HepG2 (cell line): ENCODE measurements around the gene DENND4A. TPM values are rescaled to one million over a fixed set of nuclear protein-coding genes. Genes with fewer than 3 reads are reported as not detected.

ENCODE experiments used
- BCL3 ChIP-seq: sonication (generic); formaldehyde crosslinking; IDR thresholded peaks from 2 replicates; pipeline ENCODE4 v1.5.1; 2020; ENCODE audit warnings: mild to moderate bottlenecking, missing genetic modification reagents, moderate library complexity
- FOXO1 ChIP-seq: sonication (generic); formaldehyde crosslinking; IDR thresholded peaks from 2 replicates; pipeline ENCODE4 v1.4.0; 2020; ENCODE audit warnings: missing genetic modification reagents
- IRX3 ChIP-seq: sonication (generic); formaldehyde crosslinking; IDR thresholded peaks from 2 replicates; pipeline ENCODE4 v1.8.1; 2023; ENCODE audit warnings: mild to moderate bottlenecking, low read depth, missing genetic modification reagents, borderline replicate concordance
- KAT8 ChIP-seq: IDR thresholded peaks from 2 replicates; pipeline ENCODE4 v1.6.1; 2016; ENCODE audit warnings: missing genetic modification reagents, missing compliant biosample characterization
- NR2F1 ChIP-seq, 2 experiments: fragments of 450-650 bp in 1 of 2; formaldehyde crosslinking in 1 of 2; IDR thresholded peaks; 2 replicates each; pipeline versions ENCODE4 v1.5.0 to v1.6.1; 2016 to 2020; ENCODE audit warnings: mild to moderate bottlenecking in 1 of 2, missing compliant biosample characterization in 1 of 2, missing genetic modification reagents in 1 of 2, moderate library complexity in 1 of 2
- SNAI1 ChIP-seq: sonication (generic); formaldehyde crosslinking; IDR thresholded peaks from 2 replicates; pipeline ENCODE4 v1.5.0; 2020; ENCODE audit warnings: mild to moderate bottlenecking, missing genetic modification reagents, borderline replicate concordance
- ZNF142 ChIP-seq: sonication (generic); formaldehyde crosslinking; IDR thresholded peaks from 2 replicates; pipeline ENCODE4 v1.4.0; 2020; ENCODE audit warnings: missing genetic modification reagents
- ZNF253 ChIP-seq: sonication (generic); formaldehyde crosslinking; IDR thresholded peaks from 2 replicates; pipeline ENCODE4 v1.8.0; 2022; ENCODE audit warnings: mild to moderate bottlenecking, missing genetic modification reagents, borderline replicate concordance
- ZNF263 ChIP-seq: sonication (generic); formaldehyde crosslinking; IDR thresholded peaks from 2 replicates; pipeline ENCODE4 v1.4.0; 2020; ENCODE audit warnings: missing genetic modification reagents
- polyA plus RNA-seq, 8 experiments: library from polyadenylated mRNA; depleted of rRNA in 3 of 8; stranded (reverse) in 7 of 8; unstranded in 1 of 8; fragments of >200 nt; fragmentation: Illumina TruSeq in 4 of 8; extraction: Trizol in 4 of 8; gene quantifications; 2 replicates each; pipeline versions ENCODE4 v1.2.1 to v1.2.3, GENCODE V29; 2011 to 2016; ENCODE audit warnings: low read depth in 4 of 8, missing spikeins in 1 of 8, mixed read lengths in 1 of 8; ENCODE audit not compliant: insufficient read depth in 1 of 8
- total RNA-seq, 5 experiments: library from RNA; depleted of rRNA; stranded (reverse); fragments of >200 nt; fragmentation: Illumina TruSeq; extraction: Trizol; gene quantifications; 2 replicates each; pipeline ENCODE4 v1.2.3, GENCODE V29; 2016; ENCODE audit warnings: low read depth in 1 of 5
- TF ChIP-seq, protein P1 (sequence below): sonication (generic); formaldehyde crosslinking; IDR thresholded peaks from 2 replicates; pipeline ENCODE4 v1.5.0; 2020; ENCODE audit warnings: mild to moderate bottlenecking, missing genetic modification reagents, borderline replicate concordance
- TF ChIP-seq, protein P2 (sequence below): sonication (generic); formaldehyde crosslinking; IDR thresholded peaks from 2 replicates; pipeline ENCODE4 v1.8.0; 2022; ENCODE audit warnings: missing genetic modification reagents, mild to moderate bottlenecking, borderline replicate concordance

DENND4A gene
- total and polyA plus RNA-seq, 2 of the 13 experiments (the other 11 are each of a cell fraction or from before 2014, with no cell fraction given) = 13.2 to 18.6 TPM

DNA sequence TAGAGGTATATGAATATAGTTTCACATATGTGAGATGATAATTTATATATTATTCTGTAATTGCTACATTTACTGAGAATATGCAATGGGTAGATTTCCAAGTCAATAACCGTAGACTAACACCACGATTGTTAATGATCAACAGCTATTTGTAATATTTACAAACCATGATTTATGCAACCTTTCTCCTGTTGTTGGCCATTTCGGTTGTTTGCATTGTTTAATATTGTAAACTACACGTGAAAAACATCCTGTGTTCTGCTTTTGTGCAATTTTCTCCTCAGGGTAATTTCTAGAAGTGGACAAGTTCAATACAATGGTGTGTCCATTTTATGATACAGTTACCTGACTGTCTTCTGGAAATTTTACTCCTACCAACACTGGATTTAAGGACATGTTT lies 47.9 kb upstream of the DENND4A start (continued):
- TF ChIP-seq FOXO1 (CRISPR knock-in tag) (no peak), ZNF263 (CRISPR knock-in tag) (no peak), BCL3 (CRISPR knock-in tag) (no peak), NR2F1 (CRISPR knock-in tag; IDR thresholded peaks at IDR 0.05) (no peak), ZNF253 (CRISPR knock-in tag) (no peak), ZNF142 (CRISPR knock-in tag) (no peak), KAT8 (CRISPR knock-in tag) (no peak), SNAI1 (CRISPR knock-in tag) (no peak), IRX3 (no peak)
- TF ChIP-seq, protein P1, sequence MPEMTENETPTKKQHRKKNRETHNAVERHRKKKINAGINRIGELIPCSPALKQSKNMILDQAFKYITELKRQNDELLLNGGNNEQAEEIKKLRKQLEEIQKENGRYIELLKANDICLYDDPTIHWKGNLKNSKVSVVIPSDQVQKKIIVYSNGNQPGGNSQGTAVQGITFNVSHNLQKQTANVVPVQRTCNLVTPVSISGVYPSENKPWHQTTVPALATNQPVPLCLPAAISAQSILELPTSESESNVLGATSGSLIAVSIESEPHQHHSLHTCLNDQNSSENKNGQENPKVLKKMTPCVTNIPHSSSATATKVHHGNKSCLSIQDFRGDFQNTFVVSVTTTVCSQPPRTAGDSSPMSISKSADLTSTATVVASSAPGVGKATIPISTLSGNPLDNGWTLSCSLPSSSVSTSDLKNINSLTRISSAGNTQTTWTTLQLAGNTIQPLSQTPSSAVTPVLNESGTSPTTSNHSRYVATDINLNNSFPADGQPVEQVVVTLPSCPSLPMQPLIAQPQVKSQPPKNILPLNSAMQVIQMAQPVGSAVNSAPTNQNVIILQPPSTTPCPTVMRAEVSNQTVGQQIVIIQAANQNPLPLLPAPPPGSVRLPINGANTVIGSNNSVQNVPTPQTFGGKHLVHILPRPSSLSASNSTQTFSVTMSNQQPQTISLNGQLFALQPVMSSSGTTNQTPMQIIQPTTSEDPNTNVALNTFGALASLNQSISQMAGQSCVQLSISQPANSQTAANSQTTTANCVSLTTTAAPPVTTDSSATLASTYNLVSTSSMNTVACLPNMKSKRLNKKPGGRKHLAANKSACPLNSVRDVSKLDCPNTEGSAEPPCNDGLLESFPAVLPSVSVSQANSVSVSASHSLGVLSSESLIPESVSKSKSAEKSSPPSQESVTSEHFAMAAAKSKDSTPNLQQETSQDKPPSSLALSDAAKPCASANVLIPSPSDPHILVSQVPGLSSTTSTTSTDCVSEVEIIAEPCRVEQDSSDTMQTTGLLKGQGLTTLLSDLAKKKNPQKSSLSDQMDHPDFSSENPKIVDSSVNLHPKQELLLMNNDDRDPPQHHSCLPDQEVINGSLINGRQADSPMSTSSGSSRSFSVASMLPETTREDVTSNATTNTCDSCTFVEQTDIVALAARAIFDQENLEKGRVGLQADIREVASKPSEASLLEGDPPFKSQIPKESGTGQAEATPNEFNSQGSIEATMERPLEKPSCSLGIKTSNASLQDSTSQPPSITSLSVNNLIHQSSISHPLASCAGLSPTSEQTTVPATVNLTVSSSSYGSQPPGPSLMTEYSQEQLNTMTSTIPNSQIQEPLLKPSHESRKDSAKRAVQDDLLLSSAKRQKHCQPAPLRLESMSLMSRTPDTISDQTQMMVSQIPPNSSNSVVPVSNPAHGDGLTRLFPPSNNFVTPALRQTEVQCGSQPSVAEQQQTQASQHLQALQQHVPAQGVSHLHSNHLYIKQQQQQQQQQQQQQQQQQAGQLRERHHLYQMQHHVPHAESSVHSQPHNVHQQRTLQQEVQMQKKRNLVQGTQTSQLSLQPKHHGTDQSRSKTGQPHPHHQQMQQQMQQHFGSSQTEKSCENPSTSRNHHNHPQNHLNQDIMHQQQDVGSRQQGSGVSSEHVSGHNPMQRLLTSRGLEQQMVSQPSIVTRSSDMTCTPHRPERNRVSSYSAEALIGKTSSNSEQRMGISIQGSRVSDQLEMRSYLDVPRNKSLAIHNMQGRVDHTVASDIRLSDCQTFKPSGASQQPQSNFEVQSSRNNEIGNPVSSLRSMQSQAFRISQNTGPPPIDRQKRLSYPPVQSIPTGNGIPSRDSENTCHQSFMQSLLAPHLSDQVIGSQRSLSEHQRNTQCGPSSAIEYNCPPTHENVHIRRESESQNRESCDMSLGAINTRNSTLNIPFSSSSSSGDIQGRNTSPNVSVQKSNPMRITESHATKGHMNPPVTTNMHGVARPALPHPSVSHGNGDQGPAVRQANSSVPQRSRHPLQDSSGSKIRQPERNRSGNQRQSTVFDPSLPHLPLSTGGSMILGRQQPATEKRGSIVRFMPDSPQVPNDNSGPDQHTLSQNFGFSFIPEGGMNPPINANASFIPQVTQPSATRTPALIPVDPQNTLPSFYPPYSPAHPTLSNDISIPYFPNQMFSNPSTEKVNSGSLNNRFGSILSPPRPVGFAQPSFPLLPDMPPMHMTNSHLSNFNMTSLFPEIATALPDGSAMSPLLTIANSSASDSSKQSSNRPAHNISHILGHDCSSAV = no peak
- TF ChIP-seq, protein P2, sequence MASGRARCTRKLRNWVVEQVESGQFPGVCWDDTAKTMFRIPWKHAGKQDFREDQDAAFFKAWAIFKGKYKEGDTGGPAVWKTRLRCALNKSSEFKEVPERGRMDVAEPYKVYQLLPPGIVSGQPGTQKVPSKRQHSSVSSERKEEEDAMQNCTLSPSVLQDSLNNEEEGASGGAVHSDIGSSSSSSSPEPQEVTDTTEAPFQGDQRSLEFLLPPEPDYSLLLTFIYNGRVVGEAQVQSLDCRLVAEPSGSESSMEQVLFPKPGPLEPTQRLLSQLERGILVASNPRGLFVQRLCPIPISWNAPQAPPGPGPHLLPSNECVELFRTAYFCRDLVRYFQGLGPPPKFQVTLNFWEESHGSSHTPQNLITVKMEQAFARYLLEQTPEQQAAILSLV (CRISPR knock-in tag) = no peak
- TF ChIP-seq, all 625 proteins: peak for 7
